Measurements from ENCODE around the gene HMG20B.

Gene HMG20B

DNA sequence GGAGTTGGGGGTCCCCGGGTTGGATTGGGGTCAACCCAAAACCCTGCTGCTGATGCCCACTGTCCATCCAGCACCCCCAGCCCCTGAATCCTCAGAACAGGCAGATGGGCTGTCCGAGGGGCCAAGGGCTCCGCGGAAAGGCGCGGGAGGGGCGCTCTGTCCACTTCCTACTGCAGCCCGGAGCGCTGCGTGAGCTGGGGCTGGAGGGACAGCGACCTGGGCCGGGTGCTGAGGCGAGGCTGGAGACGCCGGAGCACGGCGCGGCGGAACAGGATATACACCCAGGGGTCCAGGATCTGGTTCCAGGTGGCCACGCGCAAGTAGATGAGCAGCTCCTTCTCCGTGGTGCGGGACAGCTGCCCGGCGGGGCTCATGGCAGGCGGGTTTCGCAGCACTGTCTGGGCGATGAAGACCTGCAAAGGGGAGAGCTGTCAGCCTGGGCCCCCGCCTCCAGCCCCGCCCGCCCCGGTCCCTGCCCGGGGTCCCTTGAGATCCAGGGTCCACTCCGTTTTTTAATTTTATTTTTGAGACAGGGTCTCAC is 22.8 kb downstream of the HMG20B start:
- TF ChIP-seq, protein P1, sequence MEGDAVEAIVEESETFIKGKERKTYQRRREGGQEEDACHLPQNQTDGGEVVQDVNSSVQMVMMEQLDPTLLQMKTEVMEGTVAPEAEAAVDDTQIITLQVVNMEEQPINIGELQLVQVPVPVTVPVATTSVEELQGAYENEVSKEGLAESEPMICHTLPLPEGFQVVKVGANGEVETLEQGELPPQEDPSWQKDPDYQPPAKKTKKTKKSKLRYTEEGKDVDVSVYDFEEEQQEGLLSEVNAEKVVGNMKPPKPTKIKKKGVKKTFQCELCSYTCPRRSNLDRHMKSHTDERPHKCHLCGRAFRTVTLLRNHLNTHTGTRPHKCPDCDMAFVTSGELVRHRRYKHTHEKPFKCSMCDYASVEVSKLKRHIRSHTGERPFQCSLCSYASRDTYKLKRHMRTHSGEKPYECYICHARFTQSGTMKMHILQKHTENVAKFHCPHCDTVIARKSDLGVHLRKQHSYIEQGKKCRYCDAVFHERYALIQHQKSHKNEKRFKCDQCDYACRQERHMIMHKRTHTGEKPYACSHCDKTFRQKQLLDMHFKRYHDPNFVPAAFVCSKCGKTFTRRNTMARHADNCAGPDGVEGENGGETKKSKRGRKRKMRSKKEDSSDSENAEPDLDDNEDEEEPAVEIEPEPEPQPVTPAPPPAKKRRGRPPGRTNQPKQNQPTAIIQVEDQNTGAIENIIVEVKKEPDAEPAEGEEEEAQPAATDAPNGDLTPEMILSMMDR (IDR thresholded peaks at IDR 0.05; ENCODE audit: control insufficient read depth, extremely low read depth, insufficient read depth): no peak
- H3K4me3 ChIP-seq (ENCODE audit: low read depth, low read length): no peak overlapping the region
- DNase-seq (ENCODE audit: low read depth): no peak

DNA sequence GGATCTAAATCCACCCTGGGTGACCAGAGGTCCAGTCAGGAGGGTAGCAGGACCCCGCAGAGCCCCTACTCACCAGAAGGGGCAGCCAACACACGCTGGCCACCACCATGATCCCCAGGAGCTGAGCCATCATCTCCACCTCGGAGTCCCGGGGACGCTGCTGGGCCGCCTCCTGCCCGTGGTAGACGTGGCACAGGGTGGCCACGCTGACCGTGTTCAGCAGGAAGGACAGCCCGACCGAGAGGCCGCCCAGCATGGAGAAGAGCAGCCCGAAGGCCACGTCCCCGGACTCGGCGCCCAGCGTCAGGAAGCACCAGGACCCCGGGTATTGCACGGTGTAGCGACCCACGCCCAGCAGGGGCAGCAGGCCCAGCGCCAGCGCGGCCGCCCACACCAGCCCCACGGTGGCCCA is 27.0 kb downstream of the HMG20B start:
- H3K4me3 ChIP-seq (ENCODE audit: low read depth, low read length): no peak overlapping the region
- no peak for DNase-seq (ENCODE audit: low read depth)
- TF ChIP-seq, protein P1 (IDR thresholded peaks at IDR 0.05; ENCODE audit: control insufficient read depth, extremely low read depth, insufficient read depth): no peak

DNA sequence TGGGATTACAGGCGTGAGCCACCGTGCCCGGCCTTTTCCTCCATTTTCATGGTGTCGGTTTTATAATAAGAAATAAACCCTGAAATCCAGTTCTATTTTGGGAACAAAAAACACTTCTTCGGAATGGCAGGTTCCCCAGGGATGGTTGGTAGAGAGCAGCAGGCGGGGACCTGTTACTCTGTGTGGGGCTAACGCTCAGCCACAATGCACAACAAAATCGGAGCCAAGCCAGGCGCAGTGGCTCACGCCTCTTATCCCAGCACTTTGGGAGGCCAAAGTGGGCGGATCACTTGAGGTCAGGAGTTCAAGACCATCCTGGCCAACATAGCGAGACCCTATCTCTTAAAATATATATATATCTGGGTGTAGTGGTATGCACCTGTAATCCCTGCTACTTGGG is 28.3 kb downstream of the HMG20B start:
- DNase-seq (ENCODE audit: low read depth): no peak
- TF ChIP-seq, protein P1 (IDR thresholded peaks at IDR 0.05; ENCODE audit: control insufficient read depth, extremely low read depth, insufficient read depth): no peak
- H3K4me3 ChIP-seq (ENCODE audit: low read depth, low read length): no peak overlapping the region

DNA sequence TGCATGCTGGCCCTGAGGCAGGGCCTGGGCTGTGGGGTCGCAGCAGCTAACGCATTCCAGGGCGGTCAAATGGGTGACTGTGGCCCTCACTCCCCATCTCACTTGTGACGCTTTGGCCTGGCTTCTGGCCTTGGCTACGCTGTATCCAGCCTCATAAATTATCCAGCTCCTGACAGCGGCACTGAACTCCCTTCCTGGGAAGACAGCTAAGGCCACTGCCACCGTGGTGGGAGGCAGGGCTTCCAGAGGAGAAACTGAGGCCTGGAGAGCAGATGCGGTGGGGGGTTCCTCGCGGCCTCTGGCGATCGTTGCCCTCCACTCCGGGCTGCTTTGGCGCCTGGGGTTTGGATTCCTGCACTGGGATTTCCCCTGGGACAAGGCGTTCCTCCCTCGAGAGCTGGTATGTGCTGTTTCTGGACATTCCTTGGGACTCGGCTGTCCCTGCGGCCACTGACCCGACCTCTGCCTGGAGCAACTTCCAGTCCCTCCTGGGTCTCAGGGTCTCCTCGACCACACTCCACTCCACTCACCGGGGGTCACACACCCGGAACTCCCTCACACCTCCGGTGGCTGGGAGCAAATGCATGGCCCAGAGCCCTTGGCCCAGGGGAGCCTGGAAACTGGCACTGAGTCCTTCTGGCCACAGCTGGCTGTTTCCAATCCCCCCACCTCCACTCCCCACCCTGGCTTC is 30.5 kb downstream of the HMG20B start:
- H3K4me3 ChIP-seq (ENCODE audit: low read depth, low read length): no peak overlapping the region
- no peak for DNase-seq (ENCODE audit: low read depth)
- TF ChIP-seq, protein P1 (IDR thresholded peaks at IDR 0.05; ENCODE audit: control insufficient read depth, extremely low read depth, insufficient read depth): no peak

DNA sequence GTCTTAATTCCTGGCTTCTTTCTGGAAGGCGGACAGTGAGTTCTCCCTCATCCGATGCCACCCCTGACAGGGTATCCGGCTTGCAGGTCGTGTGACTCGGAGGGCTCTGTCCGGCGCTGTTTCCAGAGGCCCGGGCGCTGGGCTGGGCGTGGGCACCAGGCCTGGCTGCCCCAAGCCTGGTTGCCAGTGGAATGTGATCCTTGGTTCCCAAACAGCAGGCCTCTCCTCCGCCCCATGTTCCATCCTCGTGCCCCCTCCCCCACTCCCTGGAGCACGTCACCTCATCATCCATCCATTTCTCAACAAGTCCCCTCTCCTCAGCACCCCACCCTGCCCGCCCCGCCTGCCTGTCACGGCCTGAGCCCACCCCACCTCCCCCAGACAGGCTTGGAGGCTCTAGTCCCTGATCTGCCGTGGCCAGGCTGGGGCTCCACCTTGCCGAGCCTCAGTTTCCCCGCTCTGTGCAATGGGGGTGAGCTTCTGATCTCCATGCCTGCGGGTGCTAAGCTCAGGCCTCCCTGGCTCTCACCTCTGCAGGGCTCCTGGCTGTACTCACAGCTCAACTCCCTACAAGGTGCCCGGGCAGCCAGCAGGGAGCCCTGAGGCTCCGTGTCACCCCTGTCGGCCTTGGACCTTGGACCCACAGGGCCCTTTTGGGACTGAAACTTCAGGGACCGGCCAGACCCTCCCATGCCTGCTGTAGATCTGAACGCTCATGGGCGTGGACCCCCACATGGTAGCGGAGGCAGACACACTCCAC is 31.7 kb downstream of the HMG20B start:
- H3K4me3 ChIP-seq (ENCODE audit: low read depth, low read length): no peak overlapping the region
- TF ChIP-seq, protein P1 (IDR thresholded peaks at IDR 0.05; ENCODE audit: control insufficient read depth, extremely low read depth, insufficient read depth): no peak
- no peak for DNase-seq (ENCODE audit: low read depth)

DNA sequence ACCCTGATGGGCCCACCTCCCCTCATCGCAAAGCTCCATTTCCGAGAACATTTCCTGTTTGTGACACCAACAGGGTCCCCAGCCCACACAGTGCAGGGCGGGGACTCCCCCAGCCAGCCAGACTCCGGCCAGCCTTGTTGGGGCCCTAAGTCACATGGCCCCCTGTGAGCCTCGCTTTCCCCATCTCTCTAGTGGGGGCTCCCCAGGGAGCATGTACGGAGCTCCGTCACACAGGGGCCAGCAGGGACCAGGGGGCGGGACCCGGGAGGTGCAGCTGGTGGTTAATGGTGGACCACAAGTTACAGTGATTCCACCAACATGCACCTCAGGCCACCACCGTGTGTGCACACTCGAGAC is 32.2 kb downstream of the HMG20B start:
- DNase-seq (ENCODE audit: low read depth): no peak
- H3K4me3 ChIP-seq (ENCODE audit: low read depth, low read length): no peak overlapping the region
- TF ChIP-seq, protein P1 (IDR thresholded peaks at IDR 0.05; ENCODE audit: control insufficient read depth, extremely low read depth, insufficient read depth): no peak
